ENCODE data around the gene CGB2.
"Not testable (repeated sequence)": the region's sequence is repeated elsewhere in the genome, so short reads cannot be mapped to it uniquely, and the experiment has no call there.

CGB2 gene

DNA sequence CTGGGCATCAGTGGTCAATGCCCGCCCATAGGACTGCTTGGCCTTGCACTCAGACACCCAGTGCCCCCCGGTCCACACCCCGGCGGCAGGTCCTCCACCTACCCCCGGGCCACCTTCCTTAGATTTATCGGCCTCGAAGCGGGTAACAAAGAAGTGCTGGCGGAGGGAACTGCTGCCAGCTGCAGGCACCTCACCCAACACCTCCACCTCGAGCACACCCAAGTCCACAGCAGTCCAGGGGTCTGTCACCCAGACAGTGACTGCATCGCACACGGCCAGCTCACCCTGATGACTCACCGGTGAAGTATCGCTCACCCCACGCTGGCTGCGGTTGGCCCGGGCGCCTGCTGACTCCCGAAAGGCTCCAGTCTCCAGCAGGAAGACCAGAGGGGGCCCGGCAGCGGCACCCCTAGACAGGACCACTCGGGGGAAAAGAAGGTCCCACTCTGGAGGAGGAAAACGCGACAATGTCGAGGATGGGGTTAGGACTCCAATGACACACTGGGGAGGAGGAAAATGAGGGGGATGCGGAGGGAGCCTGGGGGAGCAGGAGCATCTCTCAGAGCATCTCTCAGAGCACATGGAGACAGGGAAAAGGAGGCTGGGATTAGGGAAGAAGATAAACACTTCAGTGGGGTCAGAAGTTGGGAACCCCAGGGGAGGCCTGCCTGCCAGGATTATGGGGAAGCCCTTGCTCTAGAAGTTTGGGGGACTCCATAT lies 7.0 kb downstream of the CGB2 start:
- DNase-seq = not testable (repeated sequence)

GRCh38 chr19:49039736-49040135 lies 8.0 kb downstream of the CGB2 start:
- not testable (repeated sequence) for DNase-seq

- no peak for DNase-seq
Observed at GRCh38 chr19:49042177-49042576, 10.5 kb downstream of the CGB2 start.

- not testable (repeated sequence) for DNase-seq
Observed at GRCh38 chr19:49042666-49043065, 11.0 kb downstream of the CGB2 start.

- DNase-seq = not testable (repeated sequence)
Observed at GRCh38 chr19:49043548-49043947, 11.9 kb downstream of the CGB2 start, which contains the start of gene CGB5. Gene CGB5 (plus strand): TSS chr19:49043848. CDS start chr19:49044210, 362 bp downstream.

- not testable (repeated sequence) for DNase-seq
Observed at GRCh38 chr19:49049011-49049410, 17.3 kb downstream of the CGB2 start, which contains the start of gene CGB8. Gene CGB8 (minus strand): TSS chr19:49049111. CDS start chr19:49048739, 372 bp downstream.

GRCh38 chr19:49049834-49050233 lies 18.1 kb downstream of the CGB2 start:
- not testable (repeated sequence) for DNase-seq

DNA sequence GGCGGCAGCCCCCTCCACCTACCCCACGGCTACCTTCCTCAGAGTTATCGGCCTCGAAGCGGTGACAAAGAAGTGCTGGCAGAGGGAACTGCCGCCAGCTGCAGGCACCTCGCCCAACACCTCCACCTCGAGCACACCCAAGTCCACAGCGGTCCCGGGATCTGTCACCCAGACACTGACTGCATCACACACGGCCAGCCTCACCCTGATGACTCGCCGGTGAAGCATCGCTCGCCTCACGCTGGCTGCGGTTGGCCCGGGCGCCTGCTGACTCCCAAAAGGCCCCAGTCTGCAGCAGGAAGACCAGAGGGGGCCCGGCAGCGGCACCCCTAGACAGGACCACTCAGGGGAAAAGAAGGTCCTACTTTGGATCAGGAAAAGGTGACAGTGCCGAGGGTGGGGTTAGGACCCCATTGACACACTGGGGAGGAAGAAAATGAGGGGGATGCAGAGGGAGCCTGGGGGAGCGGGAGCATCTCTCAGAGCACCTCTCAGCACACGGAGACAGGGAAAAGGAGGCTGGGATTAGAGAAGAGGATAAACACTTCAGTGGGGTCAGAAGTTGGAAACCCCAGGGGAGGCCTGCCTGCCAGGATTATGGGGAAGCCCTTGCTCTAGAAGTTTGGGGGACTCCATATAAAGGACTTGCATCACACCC lies 18.8 kb downstream of the CGB2 start:
- DNase-seq = not testable (repeated sequence)

GRCh38 chr19:49056101-49056901 lies 24.6 kb downstream of the CGB2 start:
- DNase-seq = no peak

DNA sequence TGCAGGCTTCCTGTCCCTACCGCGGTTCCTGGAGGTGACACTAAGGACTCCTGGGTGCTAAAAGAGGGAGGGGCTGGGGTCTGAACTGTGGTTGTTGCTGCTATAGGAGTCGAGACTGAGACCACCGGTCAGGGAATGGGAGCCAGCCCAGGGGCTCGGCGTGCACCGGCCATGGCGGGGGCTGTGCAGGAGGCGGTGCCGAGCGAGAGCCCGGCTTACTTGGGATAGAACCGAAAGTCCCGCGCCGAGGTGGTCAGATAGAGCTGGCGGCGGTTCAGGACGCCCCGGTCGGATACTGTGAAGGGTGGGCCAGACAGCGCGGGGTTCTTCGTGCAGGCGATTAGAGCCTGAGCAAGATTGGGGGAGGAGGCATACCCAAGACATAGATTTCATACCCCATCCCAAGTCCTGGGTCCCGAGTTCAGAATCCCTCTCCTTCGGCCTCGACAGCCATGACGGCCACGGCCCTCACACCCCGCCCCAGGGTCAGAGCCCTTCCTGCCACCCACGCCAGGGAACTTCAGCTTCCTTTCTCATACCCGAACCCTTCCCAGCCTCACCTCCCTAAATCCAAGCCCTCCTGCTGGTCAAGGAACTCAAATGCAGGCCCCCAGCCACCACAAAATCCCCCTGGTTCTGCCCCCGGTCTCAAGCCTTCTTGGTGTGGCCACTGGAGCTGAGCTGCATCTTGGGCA lies 25.4 kb downstream of the CGB2 start:
- not testable (repeated sequence) for DNase-seq

DNA sequence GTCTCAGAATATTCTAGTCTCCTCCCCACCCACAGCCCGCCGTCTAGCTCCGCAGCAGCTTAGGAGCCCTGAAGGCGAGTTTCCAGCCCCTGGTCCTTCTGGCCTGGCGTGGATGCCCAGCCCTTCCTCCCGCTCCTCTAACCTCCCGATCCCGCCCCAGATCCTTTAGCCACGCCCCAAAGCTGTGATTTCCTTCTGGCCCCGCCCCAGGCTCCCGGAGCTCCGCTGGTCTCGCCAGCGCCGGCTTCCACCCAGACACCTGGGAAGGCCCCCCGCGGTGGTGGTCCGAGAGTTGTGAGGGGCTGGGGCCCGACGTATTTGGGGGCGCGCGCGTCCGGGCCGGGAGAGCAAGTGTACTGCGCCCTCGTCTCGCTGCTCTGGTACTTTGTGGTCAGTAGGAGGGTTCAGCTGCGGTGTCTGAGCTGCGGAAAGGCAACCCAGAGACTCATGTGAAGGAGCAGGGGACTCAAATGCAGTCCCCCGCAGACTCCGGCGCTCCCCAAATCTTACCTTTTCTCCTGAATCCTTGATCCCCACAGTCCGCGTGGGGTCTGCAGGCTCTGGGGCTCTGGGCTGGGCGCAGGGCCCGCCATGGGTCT lies 26.0 kb downstream of the CGB2 start, which contains the start of gene CGB7:
CGB7 (minus strand) TSS at position 114 of the 599 bp plus-strand sequence. CDS start 2,374 bp downstream, outside the sequence.
- no peak for DNase-seq

GRCh38 chr19:49058562-49058961 lies 26.9 kb downstream of the CGB2 start:
- DNase-seq = no peak

- no peak for DNase-seq
Observed at GRCh38 chr19:49059053-49059452, 27.4 kb downstream of the CGB2 start.

DNA sequence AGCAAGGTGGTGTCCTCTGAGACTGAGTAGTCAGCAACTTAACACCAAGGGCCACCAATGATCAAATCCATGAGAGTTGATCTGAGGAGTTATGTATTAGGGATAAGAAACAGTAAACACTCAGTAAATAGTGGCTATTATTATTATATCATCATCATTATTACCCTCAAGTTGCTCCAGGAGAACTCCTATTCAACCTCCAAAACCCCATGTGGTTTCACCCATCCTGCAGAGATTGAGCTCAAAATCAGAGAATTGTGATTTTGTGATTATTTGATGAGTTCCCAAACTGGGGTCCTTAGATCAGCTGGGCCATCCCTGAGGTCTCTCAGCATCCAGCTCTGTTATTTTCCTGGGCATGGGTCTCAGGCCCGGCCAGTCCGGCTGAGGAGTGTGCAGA lies 29.3 kb downstream of the CGB2 start:
- DNase-seq = no peak

GRCh38 chr19:49061445-49061844 lies 29.8 kb downstream of the CGB2 start:
- no peak for DNase-seq

- DNase-seq = no peak
Observed at GRCh38 chr19:49064029-49064629, 32.4 kb downstream of the CGB2 start.

DNA sequence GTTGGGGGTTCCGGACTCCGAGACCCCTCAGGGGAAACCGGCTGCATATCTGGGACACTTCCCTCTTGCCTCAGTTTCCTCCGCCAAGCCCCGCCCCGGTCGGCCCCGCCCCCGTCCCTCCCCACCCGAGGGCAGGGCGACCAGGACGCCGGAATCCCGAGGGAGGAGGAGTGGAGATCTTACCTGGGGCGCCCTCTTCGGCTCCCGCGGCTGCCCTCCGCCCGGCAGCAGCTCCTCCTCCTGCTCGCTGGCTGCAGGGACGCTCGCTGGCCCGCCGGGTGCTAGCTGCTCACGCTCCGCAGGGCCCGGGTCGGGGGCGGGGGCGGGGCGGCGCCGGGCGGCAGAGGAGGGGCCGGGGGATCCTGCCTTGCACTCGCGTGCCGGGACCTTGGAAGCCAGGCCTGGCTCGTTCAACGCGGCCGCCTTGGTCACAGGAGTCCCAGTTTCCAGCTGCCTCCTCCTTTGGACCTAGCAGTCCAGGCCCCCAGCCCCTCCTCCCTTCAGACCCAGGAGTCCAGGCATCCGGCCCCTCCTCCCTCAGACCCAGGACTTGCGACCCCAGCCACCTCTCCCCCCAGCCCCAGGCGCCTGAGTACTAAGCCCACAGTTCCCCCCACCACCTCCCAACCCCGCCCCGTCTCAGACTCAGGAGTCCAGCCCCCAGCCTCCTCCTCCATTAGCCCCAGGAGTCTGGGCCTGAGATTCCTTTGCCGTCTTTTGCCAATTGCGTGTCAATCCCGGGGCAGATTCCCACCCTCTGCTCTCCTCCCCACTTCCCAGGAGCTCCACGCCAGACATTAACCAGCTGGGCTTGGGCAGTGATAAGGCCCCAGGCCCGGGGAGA lies 33.3 kb downstream of the CGB2 start, which contains the start of gene NTF4:
NTF4 (minus strand) TSS at position 51 of the 844 bp plus-strand sequence. CDS start 2,821 bp downstream, outside the sequence.
- no peak for DNase-seq

DNA sequence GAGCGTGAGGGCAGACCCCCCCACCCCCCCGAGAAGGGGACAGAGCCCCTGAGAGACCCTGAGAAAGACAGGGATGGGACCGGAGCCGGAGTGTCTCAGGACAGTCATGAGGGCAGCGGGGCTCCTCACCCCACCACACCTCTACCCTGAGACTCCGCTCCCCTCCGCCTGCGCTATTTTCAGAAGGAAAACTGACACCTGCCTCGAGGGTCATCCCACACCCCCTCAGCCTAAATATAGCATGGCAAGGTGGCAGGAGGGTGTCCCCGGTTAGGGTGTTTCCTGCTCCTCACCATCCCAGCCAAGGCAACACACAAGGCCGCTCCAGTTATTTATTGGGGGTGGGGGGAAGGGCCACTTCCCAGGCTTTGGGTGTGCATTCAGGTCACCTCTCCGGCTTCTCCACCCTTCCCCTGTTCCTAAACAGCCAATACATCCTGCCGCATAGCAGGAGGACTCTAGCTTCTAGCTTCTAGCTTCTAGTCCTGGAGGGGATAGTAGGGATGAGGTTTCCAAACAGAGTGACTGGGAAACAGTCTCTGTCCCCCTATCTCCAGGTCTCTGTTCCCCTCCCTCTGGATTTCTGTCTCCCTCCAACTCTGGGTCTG lies 34.3 kb downstream of the CGB2 start:
- DNase-seq = no peak

GRCh38 chr19:49067554-49067953 lies 35.9 kb downstream of the CGB2 start:
- DNase-seq = no peak

DNA sequence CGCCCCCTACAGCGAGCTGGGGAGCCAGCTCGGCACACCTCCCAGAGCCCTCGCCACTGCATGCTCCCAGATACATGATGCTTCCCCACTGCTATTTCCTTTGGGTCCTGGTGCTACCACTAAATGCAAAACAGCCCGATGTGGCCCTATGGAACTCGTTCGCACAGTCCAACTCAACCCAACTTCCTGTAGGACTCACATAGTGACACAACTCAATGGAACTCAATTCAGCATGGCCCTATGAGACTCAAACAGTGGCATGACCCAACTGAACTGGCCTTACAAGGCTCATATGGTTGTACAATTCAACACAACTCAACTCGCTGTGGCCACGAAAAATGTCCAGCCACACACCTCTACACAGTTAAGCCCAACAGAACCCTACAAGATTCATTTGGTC lies 37.3 kb downstream of the CGB2 start:
- DNase-seq = no peak

All from DMS153 (cell line).